Natural killer cell (primary cell): ENCODE results near the gene FUT4. TPM values are rescaled to one million over a fixed set of nuclear protein-coding genes. Genes with fewer than 3 reads are reported as not detected.

Source experiments
- ATAC-seq, 3 donors: fragments of 150-1000 bp in 2 of 3; fragments of 200-7000 bp in 1 of 3; cut with Tn5 transposase; 1 replicate in 1 of 3; 2 replicates in 2 of 3; pipeline ENCODE4 v1.10.0; 2021; ENCODE audit warnings: mild to moderate bottlenecking in 2 of 3, moderate library complexity in 2 of 3
- DNase-seq, 2 donors: peaks; one replicate each; pipeline versions ENCODE4 v3.0.0 to v3.0.0-alpha.2; 2013 to 2021; ENCODE audit warnings: mixed read lengths in 1 of 2
- H3K27ac ChIP-seq: one replicate; pipeline ENCODE4 v1.5.1; 2013; ENCODE audit warnings: mild to moderate bottlenecking, low read length
- H3K27me3 ChIP-seq: one replicate; pipeline ENCODE4 v1.6.1; 2013; ENCODE audit warnings: low read length; ENCODE audit not compliant: control insufficient read depth, insufficient read depth
- H3K36me3 ChIP-seq: one replicate; pipeline ENCODE4 v1.6.1; 2013; ENCODE audit warnings: low read length; ENCODE audit not compliant: control insufficient read depth, insufficient read depth
- H3K4me1 ChIP-seq: one replicate; pipeline ENCODE4 v1.6.1; 2013; ENCODE audit warnings: low read length; ENCODE audit not compliant: control insufficient read depth, insufficient read depth
- H3K4me3 ChIP-seq: one replicate; pipeline ENCODE4 v1.5.1; 2013; ENCODE audit warnings: low read length
- H3K9me3 ChIP-seq: one replicate; pipeline ENCODE4 v1.6.1; 2013; ENCODE audit warnings: low read length; ENCODE audit not compliant: control insufficient read depth, insufficient read depth
- H3K27ac Mint-ChIP-seq, 2 donors: one replicate each; pipeline ENCODE4 v1.8.0; 2022; ENCODE audit warnings: mild to moderate bottlenecking in 2 of 2, mixed read lengths in 2 of 2, moderate library complexity in 1 of 2
- H3K27me3 Mint-ChIP-seq, 2 donors: one replicate each; pipeline ENCODE4 v1.8.0; 2022; ENCODE audit warnings: low read depth in 2 of 2, mixed read lengths in 2 of 2
- H3K36me3 Mint-ChIP-seq: one replicate; pipeline ENCODE4 v1.8.0; 2022; ENCODE audit warnings: mixed read lengths
- H3K4me1 Mint-ChIP-seq, 2 donors: one replicate each; pipeline ENCODE4 v1.8.0; 2022; ENCODE audit warnings: mixed read lengths in 2 of 2
- H3K4me3 Mint-ChIP-seq: one replicate; pipeline ENCODE4 v1.8.0; 2022; ENCODE audit warnings: mild to moderate bottlenecking, moderate library complexity, mixed read lengths
- H3K9me3 Mint-ChIP-seq, 2 donors: one replicate each; pipeline ENCODE4 v1.8.0; 2022; ENCODE audit warnings: mixed read lengths in 2 of 2
- CTCF ChIP-seq: fragments of 200-600 bp; IDR thresholded peaks from one replicate; pipeline ENCODE4 v1.8.0; 2022; ENCODE audit warnings: antibody characterized with exemption
- WGBS: methylation state at CpG from one replicate; pipeline ENCODE4 v1.1.7; 2013; ENCODE audit warnings: missing lambda C conversion rate; ENCODE audit not compliant: insufficient coverage; 5-methylcytosine and 5-hydroxymethylcytosine counted together
- intact Hi-C: fragments of 100-400 bp; cut with micrococcal nuclease; formaldehyde crosslinking; loops from one replicate; pipeline ENCODE4 v1.14.2; 2022
- total RNA-seq, 4 donors: library from RNA; stranded (reverse); fragments of 120-200 nt in 1 of 4; gene quantifications; one replicate each; pipeline versions ENCODE4 v1.2.3 to v1.2.4, GENCODE V29; 2013 to 2022

The FUT4 gene
- total RNA-seq, 3 donors from 2014 or later (not counting 1 experiment from before 2014, with no cell fraction given) = 4.4 to 7.5 (median 5.6) TPM

- H3K9me3 Mint-ChIP-seq = no peaks in the 10 kb centered on the region
- intact Hi-C loops = loop anchor here (5.0 kb wide), 1 partner anchor 1246 kb away; no protein-coding TSS in a partner anchor
- WGBS = 53% methylated on average over 1 of the region's 1 CpG
- H3K4me1 ChIP-seq = peaks cover 11% of the 10 kb centered on the region
- H3K27ac Mint-ChIP-seq = no peak overlapping the region
- no peaks in the 10 kb centered on the region for H3K9me3 ChIP-seq
- no peak for DNase-seq
- ATAC-seq = no peak
- H3K27ac ChIP-seq = no peak overlapping the region
- H3K36me3 ChIP-seq = no peaks in the 10 kb centered on the region
- no peak overlapping the region for H3K4me3 Mint-ChIP-seq
- peaks cover 15 to 17% of the 10 kb centered on the region in 2 donors for H3K4me1 Mint-ChIP-seq
- no peaks in the 10 kb centered on the region for H3K27me3 ChIP-seq
- no peak overlapping the region for H3K4me3 ChIP-seq
- TF ChIP-seq CTCF = no peak
- H3K36me3 Mint-ChIP-seq = no peaks in the 10 kb centered on the region
- peaks cover 8 to 9% of the 10 kb centered on the region in 2 donors for H3K27me3 Mint-ChIP-seq
Observed at GRCh38 chr11:94516725-94517124, 27.0 kb upstream of the FUT4 start.

DNA sequence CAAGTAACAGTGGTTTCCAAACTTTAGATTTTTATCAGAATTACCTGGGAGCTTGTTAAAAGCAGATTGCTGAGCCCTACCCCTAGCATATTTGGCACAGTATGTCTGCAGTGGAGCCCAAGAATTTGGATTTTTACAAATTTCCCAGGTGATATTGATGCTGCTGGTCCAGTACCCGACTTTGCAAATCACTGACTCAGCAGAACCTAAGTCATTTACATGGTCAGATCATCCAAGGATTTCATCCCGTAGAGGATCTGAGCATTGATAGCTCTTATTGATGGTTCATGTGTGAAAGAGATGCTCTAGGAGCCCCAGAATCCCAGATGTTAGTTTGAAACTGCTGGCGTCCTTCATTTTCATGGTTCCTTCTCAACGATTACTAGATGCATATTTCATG is 25.4 kb upstream of the FUT4 start:
- no peak for ATAC-seq

DNA sequence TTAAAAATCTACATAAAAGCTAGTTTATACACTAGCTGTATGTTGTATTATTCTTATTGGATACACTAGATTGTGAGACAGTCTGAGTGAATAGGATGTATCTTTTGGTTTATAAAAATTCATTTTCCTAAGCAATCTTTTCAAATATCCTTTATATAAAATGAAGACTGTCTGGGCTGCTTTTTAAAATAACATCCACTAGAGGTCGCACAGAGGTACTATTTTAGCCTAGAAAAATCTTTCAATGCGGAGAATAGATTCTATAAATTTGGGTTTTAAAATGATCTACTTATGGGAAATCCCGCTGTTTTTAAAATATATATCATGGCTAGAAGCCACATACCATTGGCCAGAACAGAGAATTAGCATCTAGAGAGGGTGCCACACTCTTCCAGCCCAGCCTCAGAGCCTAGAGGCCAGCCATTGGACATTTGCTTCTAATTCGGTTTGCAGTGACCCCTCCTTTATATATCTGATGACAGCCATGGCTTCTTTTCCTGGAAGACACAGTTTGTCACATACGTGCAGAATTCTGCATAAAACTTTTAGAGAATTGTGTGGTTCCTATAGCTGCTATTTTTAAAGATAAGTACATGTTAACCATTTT is 24.1 kb upstream of the FUT4 start:
- H3K36me3 Mint-ChIP-seq = no peaks in the 10 kb centered on the region
- H3K4me1 ChIP-seq = no peaks in the 10 kb centered on the region
- intact Hi-C loops = loop anchor here (1.0 to 5.0 kb wide), 4 partner anchors 84 to 1908 kb away; no protein-coding TSS in a partner anchor
- H3K4me3 Mint-ChIP-seq = no peak overlapping the region
- WGBS = 24% methylated on average over 3 of the region's 5 CpGs
- no peak overlapping the region for H3K27ac ChIP-seq
- H3K27ac Mint-ChIP-seq = no peak overlapping the region
- no peaks in the 10 kb centered on the region for H3K36me3 ChIP-seq
- H3K4me3 ChIP-seq = no peak overlapping the region
- no peaks in the 10 kb centered on the region for H3K9me3 ChIP-seq
- peak; percentile 51 to 57 (median 53) for ATAC-seq
- DNase-seq = peak in 1 of 2 donors; percentile 64
- peak; percentile 80 for TF ChIP-seq CTCF
- no peaks in the 10 kb centered on the region for H3K27me3 ChIP-seq
- H3K4me1 Mint-ChIP-seq = no peaks in the 10 kb centered on the region
- H3K9me3 Mint-ChIP-seq = no peaks in the 10 kb centered on the region
- H3K27me3 Mint-ChIP-seq = peaks cover 8 to 22% of the 10 kb centered on the region in 2 donors

More for the DNA sequence above, 25.4 kb upstream of the FUT4 start:
- H3K27ac Mint-ChIP-seq = no peak overlapping the region
- TF ChIP-seq CTCF = no peak
- intact Hi-C loops = loop anchor here (5.0 kb wide), 1 partner anchor 1244 kb away; no protein-coding TSS in a partner anchor
- Histone ChIP-seq H3K4me1 (no peaks in the 10 kb centered on the region), H3K36me3 (no peaks in the 10 kb centered on the region), H3K27ac (no peak overlapping the region), H3K4me3 (no peak overlapping the region), H3K27me3 (no peaks in the 10 kb centered on the region), H3K9me3 (no peaks in the 10 kb centered on the region)
- peaks cover 8 to 15% of the 10 kb centered on the region in 2 donors for H3K27me3 Mint-ChIP-seq
- no peak for DNase-seq
- H3K9me3 Mint-ChIP-seq = no peaks in the 10 kb centered on the region
- H3K36me3 Mint-ChIP-seq = no peaks in the 10 kb centered on the region
- H3K4me3 Mint-ChIP-seq = no peak overlapping the region
- WGBS = 78% methylated on average over 4 of the region's 4 CpGs
- peaks cover under 1% of the 10 kb centered on the region in 2 donors for H3K4me1 Mint-ChIP-seq
